DMS 273 treated with DMSO at 0.1 percent for 48 hours (cell line): ENCODE results near the gene ALDH1A2.

Source experiments
- DNase-seq: peaks from one replicate; lab custom pipeline; 2025; lab: John Stamatoyannopoulos, UW

ALDH1A2 gene

GRCh38 chr15:57943171-57943570, 122.3 kb downstream of the ALDH1A2 start:
- DNase-seq = no peak

GRCh38 chr15:57941816-57942215, 123.7 kb downstream of the ALDH1A2 start:
- no peak for DNase-seq

GRCh38 chr15:57932348-57932747, 133.2 kb downstream of the ALDH1A2 start:
- DNase-seq = no peak

GRCh38 chr15:57931570-57931969, 133.9 kb downstream of the ALDH1A2 start:
- no peak for DNase-seq

GRCh38 chr15:57927091-57927631, 138.3 kb downstream of the ALDH1A2 start:
- DNase-seq = no peak

- no peak for DNase-seq
Measured at GRCh38 chr15:57925650-57926049, 139.9 kb downstream of the ALDH1A2 start.

- DNase-seq = no peak
Measured at GRCh38 chr15:57924598-57924997, 140.9 kb downstream of the ALDH1A2 start.

- no peak for DNase-seq
Measured at GRCh38 chr15:57923750-57924149, 141.8 kb downstream of the ALDH1A2 start.

GRCh38 chr15:57923306-57923705, 142.2 kb downstream of the ALDH1A2 start:
- DNase-seq = no peak

GRCh38 chr15:57922776-57923175, 142.7 kb downstream of the ALDH1A2 start:
- DNase-seq = peak; percentile 27

GRCh38 chr15:57921371-57921770, 144.1 kb downstream of the ALDH1A2 start:
- DNase-seq = no peak

- DNase-seq = peak; percentile 73
Measured at GRCh38 chr15:57920911-57921310, 144.6 kb downstream of the ALDH1A2 start.

- no peak for DNase-seq
Measured at GRCh38 chr15:57919754-57920153, 145.8 kb downstream of the ALDH1A2 start.

- no peak for DNase-seq
Measured at GRCh38 chr15:57917998-57918397, 147.5 kb downstream of the ALDH1A2 start.

GRCh38 chr15:57916695-57917094, 148.8 kb downstream of the ALDH1A2 start:
- DNase-seq = no peak

- DNase-seq = no peak
Measured at GRCh38 chr15:57915827-57916531, 149.5 kb downstream of the ALDH1A2 start.

GRCh38 chr15:57914350-57915055, 151.0 kb downstream of the ALDH1A2 start:
- DNase-seq = no peak

GRCh38 chr15:57911247-57911646, 154.3 kb downstream of the ALDH1A2 start:
- DNase-seq = no peak

- DNase-seq = no peak
Measured at GRCh38 chr15:57910672-57911071, 154.8 kb downstream of the ALDH1A2 start.

- no peak for DNase-seq
Measured at GRCh38 chr15:57909388-57909787, 156.1 kb downstream of the ALDH1A2 start.

- DNase-seq = no peak
Measured at GRCh38 chr15:57903626-57904025, 161.9 kb downstream of the ALDH1A2 start.
